Mucosa of descending colon (tissue), 3 donors: Measurements from ENCODE around the gene ISG20. TPM values are rescaled to one million over a fixed set of nuclear protein-coding genes. Genes with fewer than 3 reads are reported as not detected.

Source experiments
- ATAC-seq: fragments of 200-7000 bp; cut with Tn5 transposase; one replicate; pipeline ENCODE4 v1.9.1; 2020; ENCODE audit warnings: mild to moderate bottlenecking, moderate library complexity
- DNase-seq, 3 donors: peaks; one replicate each; pipeline ENCODE4 v3.0.0-alpha.2; 2020
- H3K36me3 ChIP-seq: fragments of 200-600 bp; one replicate; pipeline ENCODE4 v1.8.0; 2021; ENCODE audit warnings: low read depth, mild to moderate bottlenecking
- H3K4me1 ChIP-seq: fragments of 200-600 bp; one replicate; pipeline ENCODE4 v1.8.0; 2021; ENCODE audit warnings: low read depth, mild to moderate bottlenecking
- H3K4me3 ChIP-seq: fragments of 200-600 bp; one replicate; pipeline ENCODE4 v1.8.0; 2021; ENCODE audit warnings: mild to moderate bottlenecking
- H3K9me3 ChIP-seq: fragments of 200-600 bp; one replicate; pipeline ENCODE4 v1.8.0; 2021; ENCODE audit warnings: mild to moderate bottlenecking
- intact Hi-C, 2 donors: fragments of 100-400 bp; cut with DNase I in 1 of 2; cut with micrococcal nuclease in 1 of 2; formaldehyde crosslinking; loops; one replicate each; pipeline versions ENCODE4 v1.11.0 to v1.11.1; 2022; cut with DNase I, micrococcal nuclease
- total RNA-seq, 3 donors: library from RNA; stranded (reverse); fragmentation: NEBNext Ultra II Directional in 2 of 3; extraction: Animal tissue kit (Norgen Biotek cat#: 25700) in 2 of 3; gene quantifications; one replicate each; pipeline versions ENCODE4 v1.2.1 to v1.2.4, GENCODE V29; 2021 to 2023
- TF ChIP-seq, protein P1 (sequence below): fragments of 200-600 bp; IDR thresholded peaks from one replicate; pipeline ENCODE4 v1.8.0; 2022; ENCODE audit warnings: antibody characterized with exemption, mild to moderate bottlenecking
- donor health status: DM: no; HTN: no; CAD: no; lungs with moderate emphysema.
- donor health status: DM: no; HTN: no; CAD: no.
- donor health status: DM: no; HTN: yes; CAD: no.

The ISG20 gene
- total RNA-seq, 3 donors from 2014 or later, result 32.2 to 69.0 (median 55.4) TPM

DNA sequence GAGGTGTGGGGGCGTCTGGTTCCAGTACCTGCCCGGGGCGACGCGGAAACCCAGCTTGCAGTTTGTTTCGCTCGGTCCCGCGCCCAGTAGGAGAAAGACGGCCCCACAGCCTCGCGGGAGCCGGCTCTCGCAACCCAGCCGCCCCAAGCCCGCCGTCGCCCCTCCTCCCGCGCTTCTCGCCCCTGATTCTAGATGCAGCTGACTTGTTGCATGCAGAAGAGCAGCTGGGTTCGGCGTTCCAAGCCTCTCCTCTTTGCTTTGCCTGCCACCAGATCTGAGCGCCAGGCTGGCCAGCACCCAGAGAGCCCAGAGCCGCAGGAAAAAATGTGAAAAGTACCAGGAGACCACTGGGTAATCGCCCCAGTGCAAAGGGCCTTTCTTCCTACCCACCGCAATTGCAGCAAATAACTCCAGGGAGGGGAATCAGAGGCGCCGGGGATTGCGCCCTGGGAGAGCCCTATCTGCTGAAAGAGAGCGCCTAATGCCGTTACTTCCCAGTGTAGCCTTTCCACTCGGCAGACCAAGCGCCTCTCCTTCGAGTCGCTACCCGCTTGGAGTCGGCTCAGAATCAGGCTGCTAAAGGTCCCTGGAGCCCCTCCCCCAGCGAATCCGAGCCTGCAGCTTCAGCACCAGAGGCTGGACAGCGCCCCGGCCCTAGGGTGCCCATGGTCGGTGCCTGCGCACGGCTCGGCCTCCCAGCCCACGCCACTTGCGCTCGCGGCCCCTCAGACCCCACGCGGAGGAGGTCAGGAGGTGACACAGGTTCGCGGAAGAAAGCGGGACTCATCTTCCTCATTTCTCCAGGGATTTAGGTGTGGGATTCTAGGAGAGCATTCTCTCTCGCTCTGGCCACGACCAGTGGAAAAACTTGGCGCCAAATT lies 33.4 kb upstream of the ISG20 start:
- ATAC-seq (peak; percentile 36), DNase-seq (peak in 1 of 3 donors; percentile 57)
- Histone ChIP-seq H3K4me3 (no peak overlapping the region), H3K4me1 (peaks cover 5% of the 10 kb centered on the region), H3K9me3 (no peaks in the 10 kb centered on the region), H3K36me3 (no peaks in the 10 kb centered on the region)
- TF ChIP-seq, protein P1, sequence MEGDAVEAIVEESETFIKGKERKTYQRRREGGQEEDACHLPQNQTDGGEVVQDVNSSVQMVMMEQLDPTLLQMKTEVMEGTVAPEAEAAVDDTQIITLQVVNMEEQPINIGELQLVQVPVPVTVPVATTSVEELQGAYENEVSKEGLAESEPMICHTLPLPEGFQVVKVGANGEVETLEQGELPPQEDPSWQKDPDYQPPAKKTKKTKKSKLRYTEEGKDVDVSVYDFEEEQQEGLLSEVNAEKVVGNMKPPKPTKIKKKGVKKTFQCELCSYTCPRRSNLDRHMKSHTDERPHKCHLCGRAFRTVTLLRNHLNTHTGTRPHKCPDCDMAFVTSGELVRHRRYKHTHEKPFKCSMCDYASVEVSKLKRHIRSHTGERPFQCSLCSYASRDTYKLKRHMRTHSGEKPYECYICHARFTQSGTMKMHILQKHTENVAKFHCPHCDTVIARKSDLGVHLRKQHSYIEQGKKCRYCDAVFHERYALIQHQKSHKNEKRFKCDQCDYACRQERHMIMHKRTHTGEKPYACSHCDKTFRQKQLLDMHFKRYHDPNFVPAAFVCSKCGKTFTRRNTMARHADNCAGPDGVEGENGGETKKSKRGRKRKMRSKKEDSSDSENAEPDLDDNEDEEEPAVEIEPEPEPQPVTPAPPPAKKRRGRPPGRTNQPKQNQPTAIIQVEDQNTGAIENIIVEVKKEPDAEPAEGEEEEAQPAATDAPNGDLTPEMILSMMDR, result no peak
- intact Hi-C loops, result no loop called here

DNA sequence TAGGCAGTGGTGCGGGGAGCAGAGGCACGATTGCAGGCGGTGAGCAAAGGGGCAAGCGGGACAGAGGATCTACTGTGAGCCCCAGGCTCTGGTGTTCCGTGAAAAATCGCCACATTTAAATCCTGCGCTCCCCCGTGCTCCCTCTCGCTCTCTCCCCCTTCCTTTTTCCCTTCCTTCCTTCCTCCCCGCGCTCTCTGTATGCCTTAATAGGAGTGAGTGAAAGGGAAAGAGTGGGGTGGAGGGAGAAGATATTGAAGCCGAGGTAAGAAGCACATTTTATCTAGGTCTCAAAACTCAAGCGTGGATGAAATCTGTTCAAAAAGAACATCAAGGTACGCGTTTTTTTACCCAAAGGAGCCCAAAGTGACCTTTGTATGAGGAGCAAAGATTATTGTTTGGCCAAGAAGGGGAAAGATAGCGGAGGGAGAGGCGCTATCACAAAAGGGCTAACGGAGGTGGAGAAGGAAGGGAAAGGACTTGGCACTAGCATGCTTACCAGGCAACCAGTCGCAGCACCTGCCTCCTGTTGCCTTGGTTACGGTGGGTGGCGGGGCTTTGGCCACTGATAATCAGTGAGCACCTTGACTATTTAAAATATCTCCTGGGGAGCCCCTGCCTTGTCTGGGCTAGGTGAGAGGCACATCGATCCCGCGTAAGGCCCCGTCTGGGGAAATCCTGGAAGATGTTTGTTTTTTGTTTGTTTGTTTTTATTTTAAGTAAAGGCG lies 32.6 kb upstream of the ISG20 start:
- Histone ChIP-seq H3K9me3 (no peaks in the 10 kb centered on the region), H3K4me3 (no peak overlapping the region), H3K36me3 (no peaks in the 10 kb centered on the region), H3K4me1 (peaks cover 5% of the 10 kb centered on the region)
- TF ChIP-seq, protein P1, result no peak
- no peak for DNase-seq
- intact Hi-C loops, result no loop called here
- ATAC-seq, result no peak

DNA sequence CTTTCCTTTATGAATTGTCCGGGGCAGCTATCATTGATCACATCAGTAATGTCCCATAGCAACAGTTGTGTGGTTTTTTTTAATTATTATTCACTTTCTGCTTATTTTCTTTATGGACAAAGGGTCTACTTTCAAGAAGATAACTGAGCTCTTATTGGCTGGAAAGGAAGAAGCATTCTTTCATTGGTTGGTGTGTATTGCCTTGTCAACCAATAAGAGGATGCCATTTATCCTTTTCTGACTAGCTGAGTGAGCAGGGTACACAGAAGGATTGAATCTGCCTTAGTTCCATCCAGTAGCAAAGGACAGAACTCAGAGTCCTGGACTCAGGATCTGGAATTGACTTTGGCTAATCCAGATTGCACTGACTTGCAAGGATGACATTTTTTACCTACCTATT lies 30.9 kb upstream of the ISG20 start:
- intact Hi-C loops, result no loop called here

DNA sequence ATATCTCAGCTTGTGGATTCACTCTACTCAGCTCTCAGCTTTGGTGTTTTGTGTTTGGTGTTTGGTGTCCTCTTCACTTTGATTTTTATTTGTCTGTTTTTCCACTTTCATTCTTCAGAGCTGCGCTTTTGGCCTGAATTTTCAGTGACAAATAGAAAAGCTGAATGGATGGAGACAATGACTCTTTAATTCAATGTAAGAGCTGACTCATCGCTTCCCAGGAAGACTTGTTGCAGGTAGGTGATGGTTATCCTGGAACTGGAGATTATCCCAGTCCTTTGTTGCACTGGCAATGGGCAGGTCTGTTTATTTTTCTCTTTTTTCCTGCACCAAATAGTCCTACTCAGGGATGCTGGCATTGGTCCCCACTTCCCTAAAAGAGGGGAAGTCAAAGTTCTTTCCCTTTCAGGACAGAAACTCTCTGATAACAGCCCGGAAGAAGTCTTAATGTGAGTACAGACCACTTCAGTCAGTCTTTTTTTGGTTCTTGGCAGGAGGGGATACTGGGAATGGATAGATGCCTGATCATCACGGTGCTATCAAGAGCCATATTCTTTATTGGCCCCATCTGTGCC lies 30.1 kb upstream of the ISG20 start:
- Histone ChIP-seq H3K4me1 (peaks cover 5% of the 10 kb centered on the region), H3K9me3 (no peaks in the 10 kb centered on the region), H3K4me3 (no peak overlapping the region), H3K36me3 (no peaks in the 10 kb centered on the region)
- intact Hi-C loops, result no loop called here
- TF ChIP-seq, protein P1, result no peak
- no peak for ATAC-seq
- DNase-seq, result no peak

More for the DNA sequence above, 30.9 kb upstream of the ISG20 start:
- DNase-seq (no peak), ATAC-seq (no peak)
- no peaks in the 10 kb centered on the region for H3K36me3 ChIP-seq
- no peaks in the 10 kb centered on the region for H3K9me3 ChIP-seq
- no peak overlapping the region for H3K4me3 ChIP-seq
- TF ChIP-seq, protein P1, result no peak
- H3K4me1 ChIP-seq, result peaks cover 5% of the 10 kb centered on the region

DNA sequence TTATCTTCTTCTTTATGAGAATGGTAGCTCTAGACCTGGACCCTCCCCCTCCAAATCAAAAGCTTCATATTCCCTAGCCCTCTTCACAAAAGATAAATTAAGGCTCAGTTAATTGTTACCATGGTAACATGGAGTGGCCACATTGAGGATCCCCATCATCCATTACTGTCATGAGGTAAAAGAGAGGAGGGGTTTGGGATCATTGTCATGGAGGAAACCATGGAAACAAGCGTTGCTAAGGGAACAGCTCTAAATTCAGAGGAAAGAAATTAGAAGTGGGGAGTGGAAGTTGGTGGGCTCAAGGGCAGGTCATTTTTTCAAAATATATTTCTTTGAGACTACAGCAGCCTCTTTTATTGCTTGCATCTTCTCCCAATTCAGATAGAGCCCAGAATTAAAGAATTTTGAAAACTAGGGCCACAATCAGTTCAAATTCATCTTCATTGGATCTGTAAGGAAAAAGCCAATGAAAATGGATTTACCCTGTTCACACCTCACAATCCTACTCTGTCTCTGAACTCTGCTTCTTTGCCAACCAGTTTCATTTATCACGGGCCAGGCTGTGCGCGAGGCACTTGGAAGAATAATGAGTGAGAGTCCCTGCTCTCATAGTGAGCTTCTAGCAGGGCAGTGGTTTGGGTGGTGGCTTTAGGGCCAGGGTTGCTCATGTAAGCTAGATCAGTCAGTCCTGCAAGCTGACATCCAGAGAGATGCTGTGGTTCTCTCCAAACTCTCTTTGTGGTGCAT lies 29.3 kb upstream of the ISG20 start:
- Histone ChIP-seq H3K4me1 (peaks cover 6% of the 10 kb centered on the region), H3K4me3 (no peak overlapping the region), H3K36me3 (no peaks in the 10 kb centered on the region), H3K9me3 (no peaks in the 10 kb centered on the region)
- DNase-seq (no peak), ATAC-seq (no peak)
- TF ChIP-seq, protein P1, result no peak
- intact Hi-C loops, result loop anchor here in 1 of 2 donors (10.0 kb wide), 1 partner anchor 135 kb away; no protein-coding TSS in a partner anchor
